IMR-90 (cell line): Measurements from ENCODE around the gene EEPD1. TPM values are rescaled to one million over a fixed set of nuclear protein-coding genes. Genes with fewer than 3 reads are reported as not detected.

Source experiments
- ATAC-seq: fragments of 200-7000 bp; cut with Tn5 transposase; 2 replicates; pipeline ENCODE4 v1.9.1; 2020; ENCODE audit warnings: low read depth, mild to moderate bottlenecking, moderate library complexity
- BruUV-seq: library from RNA; stranded (reverse); fragments of 400-500 nt; replicated peaks from 2 replicates; lab custom pipeline; 2021; lab: Mats Ljungman, UMichigan
- CTCF ChIA-PET: fragments of 300-600 bp; formaldehyde crosslinking; extraction: SDS; loops from one replicate; lab custom pipeline; 2021; ENCODE audit warnings: antibody characterized with exemption; lab: Yijun Ruan, JAX
- POLR2A ChIA-PET: fragments of 300-600 bp; sonication (Branson Sonifier 250); formaldehyde crosslinking; loops from one replicate; lab custom pipeline; 2022; ENCODE audit warnings: antibody characterized with exemption; ENCODE audit not compliant: unreplicated experiment; lab: Charles Lee
- DNase-seq: peaks from one replicate; pipeline ENCODE4 v3.0.0; 2013
- H2AFZ ChIP-seq: replicated peaks from 2 replicates; pipeline ENCODE3; 2013; ENCODE audit warnings: low read length, mild to moderate bottlenecking; ENCODE audit not compliant: poor library complexity
- H2AK5ac ChIP-seq: 2 replicates; pipeline ENCODE4 v1.6.1; 2013; ENCODE audit warnings: low read depth, low read length, inconsistent platforms
- H2AK9ac ChIP-seq: replicated peaks from 2 replicates; pipeline ENCODE3; 2013; ENCODE audit warnings: mild to moderate bottlenecking, low read depth, low read length, moderate library complexity; ENCODE audit not compliant: poor library complexity
- H2BK120ac ChIP-seq: 2 replicates; pipeline ENCODE4 v1.6.1; 2013; ENCODE audit warnings: low read depth, low read length, inconsistent platforms
- H2BK15ac ChIP-seq: 3 replicates; pipeline ENCODE4 v1.6.1; 2013; ENCODE audit warnings: low read depth, low read length, inconsistent platforms
- H2BK20ac ChIP-seq: 2 replicates; pipeline ENCODE4 v1.6.1; 2013; ENCODE audit warnings: low read depth, mild to moderate bottlenecking, inconsistent platforms, low read length, moderate library complexity
- H2BK5ac ChIP-seq: 2 replicates; pipeline ENCODE4 v1.6.1; 2013; ENCODE audit warnings: mild to moderate bottlenecking, low read depth, low read length, inconsistent platforms; ENCODE audit not compliant: poor library complexity, severe bottlenecking
- H3K14ac ChIP-seq: replicated peaks from 2 replicates; pipeline ENCODE4 v1.6.1; 2013; ENCODE audit warnings: low read depth, low read length, inconsistent platforms
- H3K18ac ChIP-seq: 2 replicates; pipeline ENCODE4 v1.6.1; 2013; ENCODE audit warnings: low read depth, low read length, control low read depth
- H3K23ac ChIP-seq: 2 replicates; pipeline ENCODE4 v1.6.1; 2013; ENCODE audit warnings: low read depth, low read length, inconsistent platforms
- H3K27ac ChIP-seq: 2 replicates; pipeline ENCODE4 v1.5.1; 2013; ENCODE audit warnings: mild to moderate bottlenecking, control low read depth, low read length; ENCODE audit not compliant: insufficient read depth
- H3K27me3 ChIP-seq: 2 replicates; pipeline ENCODE4 v1.6.1; 2013; ENCODE audit warnings: low read length; ENCODE audit not compliant: control insufficient read depth, insufficient read depth
- H3K36me3 ChIP-seq: 2 replicates; pipeline ENCODE4 v1.6.1; 2013; ENCODE audit warnings: low read length, mixed read lengths; ENCODE audit not compliant: control insufficient read depth, insufficient read depth
- H3K4ac ChIP-seq: 2 replicates; pipeline ENCODE4 v1.6.1; 2013; ENCODE audit warnings: low read depth, low read length, inconsistent platforms
- H3K4me1 ChIP-seq: 2 replicates; pipeline ENCODE4 v1.6.1; 2013; ENCODE audit warnings: low read length, mixed read lengths; ENCODE audit not compliant: control insufficient read depth, insufficient read depth
- H3K4me2 ChIP-seq: 2 replicates; pipeline ENCODE4 v1.6.1; 2013; ENCODE audit warnings: low read depth, mild to moderate bottlenecking, control low read depth, low read length, moderate library complexity
- H3K4me3 ChIP-seq: 2 replicates; pipeline ENCODE4 v1.5.1; 2013; ENCODE audit warnings: low read depth, mild to moderate bottlenecking, control low read depth, low read length, moderate library complexity; ENCODE audit not compliant: insufficient read depth
- H3K56ac ChIP-seq: 2 replicates; pipeline ENCODE4 v1.6.1; 2013; ENCODE audit warnings: low read length, inconsistent platforms; ENCODE audit not compliant: insufficient read depth; ENCODE audit errors: extremely low read depth
- H3K79me1 ChIP-seq, 2 experiments: 2 replicates each; pipeline ENCODE4 v1.6.1; 2013; ENCODE audit warnings: low read length in 2 of 2, inconsistent platforms in 1 of 2, low read depth in 1 of 2
- H3K9ac ChIP-seq: 2 replicates; pipeline ENCODE4 v1.6.1; 2013; ENCODE audit warnings: low read depth, low read length, control low read depth
- H3K9me1 ChIP-seq: 2 replicates; pipeline ENCODE4 v1.6.1; 2013; ENCODE audit warnings: low read length, inconsistent platforms; ENCODE audit not compliant: insufficient read depth
- H3K9me3 ChIP-seq: 2 replicates; pipeline ENCODE4 v1.6.1; 2013; ENCODE audit warnings: low read length; ENCODE audit not compliant: control insufficient read depth, insufficient read depth
- H4K20me1 ChIP-seq: 2 replicates; pipeline ENCODE4 v1.6.1; 2013; ENCODE audit warnings: low read length, inconsistent platforms; ENCODE audit not compliant: insufficient read depth
- H4K5ac ChIP-seq: 2 replicates; pipeline ENCODE4 v1.6.1; 2013; ENCODE audit warnings: mild to moderate bottlenecking, low read depth, low read length, control low read depth
- H4K8ac ChIP-seq, 2 experiments: 2 replicates each; pipeline ENCODE4 v1.6.1; 2013; ENCODE audit warnings: low read depth in 2 of 2, low read length in 2 of 2, control low read depth in 1 of 2, inconsistent platforms in 1 of 2
- H4K91ac ChIP-seq: 2 replicates; pipeline ENCODE4 v1.6.1; 2013; ENCODE audit warnings: low read depth, low read length, inconsistent platforms; ENCODE audit not compliant: insufficient read depth
- BHLHE40 ChIP-seq: fragments of 150-350 bp; IDR thresholded peaks from 2 replicates; pipeline ENCODE4 v1.6.1; 2016; ENCODE audit warnings: mild to moderate bottlenecking, low read depth, low read length
- CEBPB ChIP-seq: IDR thresholded peaks from 2 replicates; pipeline ENCODE4 v1.6.1; 2012; ENCODE audit warnings: low read depth, low read length, improper control_type of control experiment
- CHD1 ChIP-seq: IDR thresholded peaks from 2 replicates; pipeline ENCODE4 v1.6.1; 2012; ENCODE audit warnings: low read depth, low read length, improper control_type of control experiment
- CTCF ChIP-seq: conservative IDR thresholded peaks from 2 replicates; pipeline ENCODE4 v1.5.1; 2012; ENCODE audit warnings: mild to moderate bottlenecking, low read depth, low read length, improper control_type of control experiment
- MAFK ChIP-seq: IDR thresholded peaks from 2 replicates; pipeline ENCODE4 v1.6.1; 2012; ENCODE audit warnings: low read depth, low read length, improper control_type of control experiment
- POLR2A ChIP-seq: IDR thresholded peaks from 2 replicates; pipeline ENCODE4 v1.6.1; 2012; ENCODE audit warnings: mild to moderate bottlenecking, low read depth, low read length
- RFX5 ChIP-seq: IDR thresholded peaks from 2 replicates; pipeline ENCODE4 v1.8.0; 2012; ENCODE audit warnings: low read depth, mild to moderate bottlenecking, low read length, moderate library complexity
- USF2 ChIP-seq: fragments of 150-350 bp; IDR thresholded peaks from 2 replicates; pipeline ENCODE4 v1.6.1; 2017; ENCODE audit warnings: mild to moderate bottlenecking, antibody characterized with exemption, low read length, low read depth
- WGBS, 2 experiments: methylation state at CpG; one replicate each; pipeline versions ENCODE4 v1.1.5 to v1.1.7; 2013; ENCODE audit warnings: missing lambda C conversion rate in 2 of 2; ENCODE audit not compliant: insufficient read length in 1 of 2; ENCODE audit errors: extremely low coverage in 2 of 2; 5-methylcytosine and 5-hydroxymethylcytosine counted together
- dilution Hi-C: fragments of 300-500 bp; cut with HindIII; formaldehyde crosslinking; loops from one replicate; pipeline ENCODE4 v1.14.3; 2018; ENCODE audit warnings: low sequenced_read_pairs; ENCODE audit not compliant: unreplicated experiment
- in situ Hi-C: fragments of 300-500 bp; cut with MboI; formaldehyde crosslinking; loops from 3 replicates; pipeline ENCODE4 v1.14.3; 2019; ENCODE audit warnings: low sequenced_read_pairs, inconsistent platforms, mixed read lengths
- intact Hi-C: fragments of 100-400 bp; cut with micrococcal nuclease; formaldehyde crosslinking; loops from 2 replicates; pipeline ENCODE4 v1.10.0; 2022
- polyA plus RNA-seq, 3 experiments: library from polyadenylated mRNA; depleted of rRNA; stranded (reverse); fragments of >200 nt; gene quantifications; 2 replicates each; pipeline ENCODE4 v1.2.3, GENCODE V29; 2012; ENCODE audit warnings: low replicate concordance in 1 of 3
- total RNA-seq: library from RNA; depleted of rRNA; stranded (reverse); fragments of >200 nt; gene quantifications from 2 replicates; pipeline ENCODE4 v1.2.3, GENCODE V29; 2012

Gene EEPD1
- total and polyA plus RNA-seq, 2 of the 4 experiments (the other 2 are of a cell fraction) = 7.3 to 15.2 TPM

- H3K36me3 ChIP-seq = no peaks in the 10 kb centered on the region
- H3K79me1 ChIP-seq = no peaks in the 10 kb centered on the region
- intact Hi-C loops = no loop called here
- H2AK5ac ChIP-seq = no peak overlapping the region
- WGBS, 2 experiments = no CpG with 5 or more reads among the region's 9 CpGs
- H2BK5ac ChIP-seq = no peak overlapping the region
- H3K27me3 ChIP-seq = peaks cover 6% of the 10 kb centered on the region
- H2AFZ ChIP-seq = no peak overlapping the region
- H4K5ac ChIP-seq = no peak overlapping the region
- no peak overlapping the region for H3K18ac ChIP-seq
- H3K27ac ChIP-seq = no peak overlapping the region
- ChIA-PET POLR2A (no interaction called here), CTCF (no interaction called here)
- BruUV-seq = no TSS peak
- no peak overlapping the region for H3K56ac ChIP-seq
- H4K20me1 ChIP-seq = no peaks in the 10 kb centered on the region
- no peak overlapping the region for H3K4ac ChIP-seq
- H3K9me1 ChIP-seq = peaks cover 5% of the 10 kb centered on the region
- H3K4me2 ChIP-seq = no peak overlapping the region
- H3K9me3 ChIP-seq = no peaks in the 10 kb centered on the region
- no peak overlapping the region for H3K9ac ChIP-seq
- no peak overlapping the region for H4K8ac ChIP-seq
- H3K4me1 ChIP-seq = peaks cover under 1% of the 10 kb centered on the region
- no peak overlapping the region for H2BK20ac ChIP-seq
- no peak overlapping the region for H3K23ac ChIP-seq
- no peak for ATAC-seq
- no peak overlapping the region for H3K4me3 ChIP-seq
- H2AK9ac ChIP-seq = no peak overlapping the region
- TF ChIP-seq POLR2A (no peak), MAFK (no peak), BHLHE40 (no peak), USF2 (no peak), CEBPB (no peak), CHD1 (no peak), RFX5 (no peak), CTCF (no peak)
- DNase-seq = no peak
- dilution Hi-C loops = loop anchor here (25.0 kb wide), 1 partner anchor 322 kb away; no protein-coding TSS in a partner anchor
- in situ Hi-C loops = no loop called here
- H3K14ac ChIP-seq = no peak overlapping the region
- no peak overlapping the region for H2BK120ac ChIP-seq
- no peak overlapping the region for H4K91ac ChIP-seq
- no peak overlapping the region for H2BK15ac ChIP-seq
These were observed 156.2 kb downstream of the EEPD1 start for GRCh38 chr7:36309301-36309700.
